ENCODE data around the gene CHMP6.

CHMP6 gene

DNA sequence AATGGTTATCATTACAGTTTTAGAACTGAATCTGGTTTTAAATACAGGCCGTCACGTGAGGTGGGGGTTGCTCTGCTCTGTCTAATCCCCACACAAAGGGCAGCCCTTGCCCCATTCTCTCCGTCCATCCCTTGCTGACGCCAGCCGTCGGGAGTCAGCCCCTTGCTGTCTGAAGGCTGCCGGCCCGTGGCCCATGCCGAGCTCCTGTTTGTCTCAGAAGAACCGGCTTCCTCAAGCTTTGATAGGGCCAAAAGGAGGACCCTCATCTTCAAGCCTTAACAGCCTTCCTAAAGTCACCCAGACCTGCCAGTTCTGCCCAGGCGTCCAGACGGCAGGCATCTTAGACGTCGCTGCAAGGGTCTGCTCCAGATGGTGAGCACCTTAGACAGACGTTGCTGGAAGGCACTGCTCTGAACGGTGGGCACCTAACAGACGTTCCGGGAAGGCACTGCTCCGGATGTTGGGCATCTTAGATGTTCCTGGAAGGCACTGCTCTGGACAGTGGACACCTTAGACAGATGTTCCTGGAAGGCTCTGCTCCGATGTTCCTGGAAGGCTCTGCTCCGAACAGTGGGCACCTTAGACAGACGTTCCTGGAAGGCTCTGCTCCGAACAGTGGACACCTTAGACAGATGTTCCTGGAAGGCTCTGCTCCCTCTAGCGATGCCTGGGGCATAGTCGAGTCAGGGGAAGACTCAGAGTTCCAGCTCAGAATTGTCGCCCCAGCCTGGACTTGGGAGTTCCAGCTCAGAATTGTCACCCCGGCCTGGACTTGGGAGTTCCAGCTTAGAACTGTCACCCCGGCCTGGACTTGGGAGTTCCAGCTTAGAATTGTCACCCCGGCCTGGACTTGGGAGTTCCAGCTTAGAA is 35.1 kb upstream of the CHMP6 start:
- no peak for DNase-seq

DNA sequence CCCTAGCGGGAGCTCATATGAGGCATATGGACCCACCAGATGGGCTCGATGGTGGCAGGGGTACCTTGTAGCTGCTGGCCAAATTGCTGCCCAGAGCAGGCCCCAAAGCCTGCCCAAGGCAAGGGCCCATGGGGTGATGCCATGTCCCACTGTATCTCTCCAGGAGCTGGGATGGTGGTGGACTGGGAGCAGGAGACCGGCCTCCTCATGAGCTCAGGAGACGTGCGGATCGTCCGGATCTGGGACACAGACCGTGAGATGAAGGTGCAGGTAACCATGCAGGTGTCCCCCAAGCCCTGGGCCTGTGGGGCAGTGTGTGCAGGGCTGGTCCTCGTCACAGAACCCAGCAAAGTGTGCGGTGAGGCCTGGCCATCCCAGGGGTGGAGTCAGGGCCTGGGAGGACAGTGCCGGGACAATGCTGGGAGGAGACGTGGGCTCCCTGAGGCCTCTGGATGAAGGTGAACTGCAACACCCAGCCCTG is 34.1 kb upstream of the CHMP6 start:
- DNase-seq: no peak

DNA sequence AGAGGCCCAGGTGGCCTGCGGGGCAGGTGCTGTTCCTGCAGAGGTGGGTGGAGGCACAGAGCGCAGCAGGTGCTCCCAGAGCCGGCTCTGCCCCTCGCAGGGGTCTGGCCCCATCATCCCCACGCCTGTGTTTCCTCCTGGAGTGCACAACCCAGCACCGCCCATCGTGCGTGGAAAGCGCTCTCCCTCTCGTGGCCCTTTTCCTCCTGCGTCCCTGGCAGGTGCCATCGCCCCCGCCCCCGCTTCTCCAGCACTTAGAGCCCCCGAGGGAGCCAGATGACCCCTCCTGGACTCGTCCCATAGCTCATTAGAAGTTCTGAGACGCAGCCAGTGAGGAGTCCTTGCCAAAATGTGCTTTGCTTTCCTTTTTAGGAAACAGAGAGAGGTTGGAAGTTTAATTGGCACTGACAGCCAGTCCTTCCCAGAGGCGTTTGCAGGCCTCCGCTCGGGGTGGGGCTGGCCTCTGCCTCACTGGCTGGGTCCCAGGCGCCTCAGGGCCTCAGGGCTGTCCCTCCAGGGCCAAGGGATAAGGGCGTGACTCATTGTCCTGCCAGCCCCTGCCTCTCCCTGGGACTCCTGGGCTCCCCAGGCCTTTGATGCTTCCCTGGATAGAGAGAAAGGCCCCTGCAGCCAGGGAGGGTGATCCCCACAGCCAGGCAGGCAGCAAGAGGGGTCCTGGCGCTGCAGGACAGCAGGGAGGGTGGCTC is 32.2 kb upstream of the CHMP6 start:
- DNase-seq: no peak

DNA sequence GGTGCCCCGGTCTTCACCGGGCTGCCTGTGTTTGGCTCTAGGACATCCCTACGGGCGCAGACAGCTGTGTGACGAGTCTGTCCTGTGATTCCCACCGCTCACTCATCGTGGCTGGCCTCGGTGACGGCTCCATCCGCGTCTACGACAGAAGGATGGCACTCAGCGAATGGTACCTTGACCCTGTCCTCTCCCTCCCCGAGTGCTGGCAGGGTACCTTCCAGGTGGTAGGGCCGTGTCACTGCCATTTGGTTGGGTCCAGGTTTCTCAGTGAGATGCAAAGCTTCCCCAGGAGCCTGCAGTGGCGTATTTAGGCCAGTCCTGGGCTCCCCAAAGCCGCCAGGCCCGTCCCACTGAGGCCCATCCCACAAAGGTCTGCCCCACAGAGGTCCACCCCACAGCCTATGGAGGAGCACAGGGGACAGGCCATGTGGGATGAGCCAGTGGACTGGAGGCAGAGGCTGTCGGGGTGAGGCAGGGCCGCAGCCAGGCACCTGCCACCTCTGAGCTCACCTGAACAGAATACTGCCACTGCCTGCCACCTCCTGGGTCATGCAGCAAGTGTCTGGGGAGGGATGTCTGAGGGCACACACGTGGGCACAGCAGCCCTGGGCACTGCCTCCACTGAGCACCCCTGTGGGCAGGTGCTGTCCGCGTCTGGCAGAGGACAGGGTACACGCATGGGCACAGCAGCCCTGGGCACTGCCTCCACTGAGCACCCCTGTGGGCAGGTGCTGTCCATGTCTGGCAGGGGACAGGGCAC is 31.4 kb upstream of the CHMP6 start:
- DNase-seq: no peak

DNA sequence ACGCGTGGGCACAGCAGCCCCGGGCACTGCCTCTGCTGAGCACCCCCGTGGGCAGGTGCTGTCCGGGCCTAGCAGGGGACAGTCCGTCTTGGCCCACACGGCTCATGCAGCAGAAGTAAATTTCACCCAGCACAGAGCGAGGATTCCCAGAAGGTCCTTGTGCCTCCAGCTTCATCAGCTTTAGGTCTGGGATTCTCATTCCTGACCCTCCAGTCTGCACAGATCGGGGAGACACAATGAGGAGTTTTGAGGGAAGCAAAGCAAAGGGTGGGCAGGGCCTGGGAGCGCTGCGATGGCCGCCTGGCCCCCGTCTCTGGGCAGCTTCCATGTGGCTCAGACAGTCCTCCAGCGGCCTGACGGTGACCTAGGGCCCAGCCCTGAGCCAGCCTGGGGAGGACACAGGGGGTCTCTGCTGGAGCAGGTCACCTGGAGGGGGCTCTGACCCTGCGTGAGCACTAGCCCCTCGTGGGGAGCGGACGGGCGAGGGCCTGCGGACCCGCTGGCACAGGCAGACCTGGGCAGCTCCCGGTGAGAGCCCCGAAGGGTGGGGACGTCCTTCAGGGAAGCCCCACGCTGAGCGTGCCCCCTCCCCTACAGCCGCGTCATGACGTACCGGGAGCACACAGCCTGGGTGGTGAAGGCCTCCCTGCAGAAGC is 30.7 kb upstream of the CHMP6 start:
- DNase-seq: no peak

DNA sequence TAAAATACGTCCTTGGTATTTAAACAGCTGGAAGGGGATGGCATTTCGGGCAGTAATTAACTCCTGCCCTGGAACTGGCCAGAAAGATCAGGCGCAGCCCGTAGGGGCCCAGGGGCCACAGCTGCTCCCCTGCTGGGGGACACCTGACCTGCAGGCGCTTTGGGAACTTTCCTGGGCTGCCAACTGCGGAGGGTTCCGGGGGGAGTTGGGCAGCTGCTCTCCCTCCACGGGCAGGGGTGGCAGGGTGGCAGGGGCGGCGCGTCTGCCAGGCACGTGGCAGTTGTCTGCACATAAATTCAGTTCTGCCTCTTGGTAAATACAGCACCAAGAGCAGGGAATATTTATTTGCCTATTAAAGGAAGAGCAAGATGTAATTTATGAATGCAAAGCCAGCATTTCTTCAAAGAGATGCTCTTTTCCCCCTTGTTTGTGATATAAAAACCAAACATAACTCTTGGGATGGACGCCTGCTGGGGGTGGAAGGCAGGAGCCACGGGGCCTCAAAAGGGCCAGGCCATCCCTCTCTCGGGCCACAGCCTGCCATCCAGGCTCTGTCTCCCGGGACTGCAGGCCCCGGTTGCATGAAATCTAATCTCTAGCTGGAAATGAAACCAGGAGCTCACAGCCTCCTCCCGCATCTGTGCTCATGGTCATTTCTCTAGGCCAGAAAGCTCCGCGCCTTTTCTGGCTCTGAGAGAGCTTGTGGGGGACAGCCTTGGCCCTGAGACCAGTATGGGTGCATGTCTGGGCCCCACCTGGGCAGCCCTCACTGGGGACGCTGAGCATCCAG is 29.9 kb upstream of the CHMP6 start:
- no peak for DNase-seq

DNA sequence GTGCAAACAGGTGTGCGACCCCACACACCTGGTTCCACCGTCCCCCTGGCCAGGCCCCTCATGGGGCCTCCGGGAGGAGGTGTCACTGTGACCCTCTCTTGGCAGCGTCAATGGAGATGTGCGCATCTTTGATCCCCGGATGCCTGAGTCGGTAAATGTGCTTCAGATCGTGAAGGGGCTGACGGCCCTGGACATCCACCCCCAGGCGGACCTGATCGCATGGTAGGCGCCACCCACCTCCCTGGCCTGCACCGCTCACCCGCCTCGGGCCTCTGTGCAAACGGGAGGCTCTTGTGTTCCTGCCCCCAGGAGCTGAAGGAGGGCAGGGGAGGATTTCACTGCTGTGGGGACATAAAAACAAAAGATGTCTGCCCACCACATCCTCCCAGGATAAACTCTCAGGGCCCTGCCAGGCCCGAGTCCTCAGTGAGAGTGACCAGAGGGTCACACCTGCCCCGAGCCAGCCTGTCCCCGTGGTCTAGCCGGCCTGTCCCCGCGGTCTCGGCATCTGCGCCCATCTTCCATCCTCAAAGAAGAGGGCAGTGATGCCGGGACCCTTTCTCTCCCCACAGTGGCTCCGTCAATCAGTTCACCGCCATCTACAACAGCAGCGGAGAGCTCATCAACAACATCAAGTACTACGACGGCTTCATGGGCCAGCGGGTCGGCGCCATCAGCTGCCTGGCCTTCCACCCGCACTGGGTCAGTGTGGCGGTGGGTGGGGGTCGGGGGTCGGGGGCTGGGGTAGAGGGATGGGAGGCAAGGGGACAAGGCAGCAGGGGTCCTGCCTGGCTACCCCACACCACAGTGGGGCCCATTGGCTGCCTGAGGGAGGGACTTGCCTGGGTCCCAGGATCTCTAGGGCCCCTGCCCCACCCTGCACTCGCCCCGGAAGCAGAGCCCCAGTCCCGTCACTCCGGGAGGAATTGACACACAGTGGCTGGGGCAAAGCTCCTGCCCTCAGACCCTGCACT is 29.0 kb upstream of the CHMP6 start:
- no peak for DNase-seq

DNA sequence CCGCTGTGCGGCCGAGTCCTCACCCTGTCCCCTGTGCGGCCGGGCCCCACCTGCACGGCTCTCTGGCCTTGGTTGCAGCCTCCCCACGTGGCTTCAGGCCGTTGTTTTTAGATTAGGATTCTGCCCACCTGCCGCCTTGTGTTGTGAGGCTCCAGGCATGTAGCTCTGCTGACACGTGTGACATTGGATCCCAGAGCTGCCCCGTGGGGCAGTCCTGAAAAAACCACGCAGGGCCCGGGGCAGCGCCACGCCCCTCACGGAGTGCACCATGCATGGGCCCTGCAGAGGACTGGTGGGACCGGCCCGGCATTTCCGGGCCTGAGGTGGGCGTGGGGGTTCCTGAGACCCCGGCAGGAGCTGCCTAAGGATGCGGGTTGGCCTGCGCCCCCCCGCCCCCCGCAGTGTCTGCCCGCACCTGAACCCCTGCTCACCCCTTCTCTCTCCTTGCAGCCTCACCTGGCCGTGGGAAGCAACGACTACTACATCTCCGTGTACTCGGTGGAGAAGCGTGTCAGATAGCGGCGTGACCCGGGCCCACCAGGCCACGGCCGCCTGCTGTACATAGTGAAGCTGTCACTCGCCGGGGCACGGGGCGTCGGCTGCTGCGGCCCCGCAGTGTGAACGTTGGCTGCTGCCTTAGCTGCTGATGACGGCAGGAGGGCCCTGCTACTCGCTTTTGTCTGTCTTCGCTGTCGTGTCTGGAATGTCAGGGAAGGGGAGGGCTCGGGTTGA is 27.7 kb upstream of the CHMP6 start:
- DNase-seq: no peak

DNA sequence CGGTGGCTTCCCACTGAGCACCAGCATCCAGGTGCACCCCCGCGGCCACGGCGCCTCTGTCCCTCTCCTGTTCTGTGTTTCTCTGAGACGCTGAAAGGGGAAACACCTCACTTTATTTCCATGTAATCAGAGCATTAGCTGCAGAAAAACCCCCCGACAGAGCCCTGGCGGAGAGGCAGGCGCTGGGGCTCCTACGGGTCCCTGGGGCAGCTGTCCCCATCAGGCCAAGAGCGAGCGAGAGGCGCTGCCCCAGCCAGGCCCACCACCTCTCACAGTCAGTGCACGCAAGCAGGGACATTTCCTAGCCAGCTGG is 27.1 kb upstream of the CHMP6 start:
- DNase-seq: no peak

DNA sequence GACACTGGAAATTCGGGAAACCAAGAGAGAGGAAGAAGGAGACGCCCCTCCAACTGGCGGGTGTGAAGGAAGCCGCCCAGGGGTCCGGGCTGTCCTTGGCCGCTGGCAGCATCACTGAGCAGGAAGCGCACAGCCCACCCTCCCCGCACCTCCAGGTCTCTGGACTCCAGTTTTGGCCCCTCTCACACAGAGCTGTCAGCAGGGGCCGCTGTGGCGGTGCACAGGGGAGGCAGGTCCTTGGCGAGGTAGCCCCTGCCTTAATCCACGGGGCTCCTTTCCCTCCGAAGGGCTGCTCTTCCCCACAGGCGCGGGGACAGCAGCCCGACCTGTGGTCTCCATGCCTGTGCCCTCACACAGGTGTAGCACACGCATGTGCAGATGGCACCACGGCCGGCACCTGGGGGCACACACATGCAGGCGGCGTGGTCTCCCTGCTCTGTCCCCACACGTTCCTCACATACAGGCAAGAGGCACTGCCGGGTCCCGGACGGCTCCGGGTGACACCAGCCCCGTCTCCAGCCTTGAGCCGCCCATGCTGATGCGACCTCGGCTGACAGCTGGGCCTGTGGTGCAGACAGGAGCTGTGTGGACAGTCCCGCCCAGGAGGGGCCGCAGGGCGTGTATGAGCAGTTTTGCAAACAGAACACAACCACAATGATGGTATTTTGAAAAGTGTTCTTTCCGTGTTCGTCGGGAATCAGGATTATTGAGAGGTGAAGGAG is 26.6 kb upstream of the CHMP6 start:
- no peak for DNase-seq

DNA sequence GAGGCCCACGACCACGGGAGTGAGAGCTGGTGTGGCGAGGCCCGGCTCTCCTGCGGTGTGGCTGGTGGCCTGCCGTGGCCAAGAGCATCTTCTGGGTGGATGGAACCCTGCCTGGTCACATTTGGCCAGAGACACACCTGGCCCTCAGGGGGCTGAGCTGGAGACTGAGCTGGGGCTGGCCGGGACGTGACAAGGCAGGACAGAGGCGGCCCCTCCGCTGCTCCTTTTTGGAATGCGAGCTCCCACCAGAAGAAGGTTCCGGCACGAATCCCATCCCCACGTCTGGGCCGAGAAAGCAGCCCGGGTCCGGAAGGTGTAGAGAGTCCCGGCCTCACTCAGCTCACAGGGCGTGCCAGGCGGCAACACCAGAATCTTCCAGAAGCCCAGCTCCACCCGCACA is 26.0 kb upstream of the CHMP6 start:
- no peak for DNase-seq

DNA sequence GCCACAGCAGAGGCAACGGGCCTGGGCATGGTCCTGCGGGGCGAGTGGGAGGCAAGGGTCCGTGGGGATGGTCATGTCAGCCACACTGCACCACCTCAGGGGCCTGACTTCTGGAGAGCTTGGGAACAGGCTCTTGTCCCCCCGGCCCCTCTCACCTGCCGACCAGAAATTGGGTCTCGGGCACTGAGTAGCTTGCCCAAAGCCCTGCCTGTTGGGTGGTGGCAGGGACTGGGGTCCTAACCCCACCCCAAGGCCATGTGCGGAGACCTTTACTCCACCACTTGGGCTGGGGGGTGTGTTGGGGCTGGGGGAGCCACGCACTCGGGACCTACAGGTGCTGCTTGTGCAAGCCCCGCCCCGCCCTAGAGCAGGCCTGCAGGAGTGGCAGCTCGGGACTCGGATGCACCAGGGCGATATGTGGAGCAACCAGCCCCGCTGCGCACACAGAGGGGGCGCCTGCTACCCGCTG is 24.2 kb upstream of the CHMP6 start:
- DNase-seq: no peak

DNA sequence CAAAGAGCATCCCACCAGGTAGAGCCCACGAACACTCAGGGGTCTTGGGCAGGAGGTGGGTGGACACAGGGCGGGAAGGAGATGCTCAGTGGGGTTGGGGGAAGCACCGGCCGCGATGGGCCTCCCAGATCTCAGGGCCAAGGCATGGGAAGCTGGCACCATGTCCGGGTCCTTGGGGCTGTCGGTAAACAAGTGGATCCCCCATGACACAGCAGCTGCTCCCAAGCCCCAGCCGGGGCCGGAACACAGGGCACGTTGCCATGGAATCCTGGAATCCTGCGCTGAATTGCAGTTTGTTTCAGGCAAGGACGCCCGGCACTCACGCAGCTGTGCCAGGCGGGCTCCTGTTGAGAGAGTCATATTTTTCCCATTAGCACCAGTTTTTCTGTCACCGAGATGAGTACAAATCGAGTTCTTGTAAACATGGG is 23.0 kb upstream of the CHMP6 start:
- no peak for DNase-seq

DNA sequence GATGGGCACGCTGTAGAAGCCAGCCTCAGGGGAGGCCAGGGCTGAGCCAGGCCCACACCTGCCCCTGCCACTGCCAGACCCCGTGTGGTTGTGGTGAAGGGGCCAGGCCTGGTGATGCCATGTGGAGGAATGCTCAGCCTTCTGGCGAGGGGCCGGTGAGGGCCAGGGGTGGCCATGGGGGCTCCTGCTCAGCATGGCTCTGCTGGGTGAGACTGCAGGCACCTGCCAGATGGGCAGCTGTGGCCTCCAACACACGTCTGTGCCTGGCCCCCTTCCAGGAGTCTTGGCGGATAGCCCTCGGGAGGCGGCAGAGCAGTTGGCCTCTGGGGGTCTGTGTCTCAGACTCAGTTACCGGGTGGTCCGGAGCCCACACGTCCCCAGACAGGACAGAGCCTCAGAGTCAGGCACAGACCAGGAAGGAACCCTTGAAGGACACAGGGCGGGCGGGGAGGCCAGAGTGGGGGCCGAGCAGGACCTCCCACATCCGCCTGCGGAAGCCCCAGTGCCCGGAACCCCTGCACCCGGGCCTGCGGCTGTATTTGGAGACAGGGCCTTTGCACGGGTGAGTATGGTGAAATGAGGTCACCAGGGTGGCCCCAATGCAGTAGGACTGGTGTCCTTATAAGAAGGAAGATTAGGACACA is 22.5 kb upstream of the CHMP6 start:
- no peak for DNase-seq

DNA sequence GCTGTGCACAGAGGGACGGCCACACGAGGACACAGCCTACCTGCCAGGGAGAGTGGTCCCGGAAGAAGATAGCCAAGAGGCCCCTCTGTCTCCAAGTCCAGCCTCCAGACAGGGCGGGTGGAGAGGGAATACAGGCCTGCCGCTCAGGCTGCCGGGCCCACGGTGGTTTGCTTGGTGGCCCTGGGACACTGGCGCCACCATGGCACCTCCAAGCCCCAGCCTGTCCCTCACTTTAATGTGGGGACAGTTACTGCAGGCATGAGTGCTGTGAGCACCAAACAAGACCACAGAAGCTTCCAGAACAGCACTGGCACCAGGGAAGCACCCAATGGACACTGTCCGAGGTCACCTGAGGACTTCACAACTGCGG is 22.0 kb upstream of the CHMP6 start:
- no peak for DNase-seq

DNA sequence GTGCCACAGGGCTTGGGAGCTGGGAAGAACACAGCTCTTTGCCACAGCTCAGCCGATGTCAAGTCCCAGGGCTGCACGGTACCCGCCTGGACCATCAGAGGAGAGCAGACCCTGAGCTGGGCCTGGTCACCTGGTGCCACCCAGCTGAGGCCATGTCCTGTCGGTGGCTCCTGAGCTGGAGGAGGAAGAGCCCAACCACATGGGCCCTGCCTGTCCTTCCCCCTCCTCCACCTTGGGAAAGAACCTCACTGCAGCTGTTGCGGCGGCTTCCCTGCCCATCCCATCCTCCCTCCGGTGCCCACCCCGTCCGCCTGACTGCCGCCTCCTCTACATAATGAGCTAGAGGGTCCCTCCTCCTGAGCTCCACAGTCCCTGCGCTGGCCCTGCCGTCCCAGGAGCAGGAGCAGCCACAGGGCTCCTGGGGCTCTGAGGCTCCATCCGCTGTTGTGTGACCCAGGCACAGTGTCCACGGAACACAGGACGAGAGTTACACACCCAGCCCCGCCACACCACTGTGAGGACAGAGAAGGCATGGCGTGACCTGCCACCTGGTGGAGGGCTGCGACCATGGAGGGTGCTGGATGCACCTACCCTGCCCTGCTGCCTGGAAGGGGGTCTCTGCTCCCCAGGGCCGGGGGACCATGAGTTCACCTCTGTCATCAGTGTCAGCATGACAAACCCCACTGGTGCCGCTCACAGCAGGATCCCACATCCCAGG is 21.4 kb upstream of the CHMP6 start:
- no peak for DNase-seq

DNA sequence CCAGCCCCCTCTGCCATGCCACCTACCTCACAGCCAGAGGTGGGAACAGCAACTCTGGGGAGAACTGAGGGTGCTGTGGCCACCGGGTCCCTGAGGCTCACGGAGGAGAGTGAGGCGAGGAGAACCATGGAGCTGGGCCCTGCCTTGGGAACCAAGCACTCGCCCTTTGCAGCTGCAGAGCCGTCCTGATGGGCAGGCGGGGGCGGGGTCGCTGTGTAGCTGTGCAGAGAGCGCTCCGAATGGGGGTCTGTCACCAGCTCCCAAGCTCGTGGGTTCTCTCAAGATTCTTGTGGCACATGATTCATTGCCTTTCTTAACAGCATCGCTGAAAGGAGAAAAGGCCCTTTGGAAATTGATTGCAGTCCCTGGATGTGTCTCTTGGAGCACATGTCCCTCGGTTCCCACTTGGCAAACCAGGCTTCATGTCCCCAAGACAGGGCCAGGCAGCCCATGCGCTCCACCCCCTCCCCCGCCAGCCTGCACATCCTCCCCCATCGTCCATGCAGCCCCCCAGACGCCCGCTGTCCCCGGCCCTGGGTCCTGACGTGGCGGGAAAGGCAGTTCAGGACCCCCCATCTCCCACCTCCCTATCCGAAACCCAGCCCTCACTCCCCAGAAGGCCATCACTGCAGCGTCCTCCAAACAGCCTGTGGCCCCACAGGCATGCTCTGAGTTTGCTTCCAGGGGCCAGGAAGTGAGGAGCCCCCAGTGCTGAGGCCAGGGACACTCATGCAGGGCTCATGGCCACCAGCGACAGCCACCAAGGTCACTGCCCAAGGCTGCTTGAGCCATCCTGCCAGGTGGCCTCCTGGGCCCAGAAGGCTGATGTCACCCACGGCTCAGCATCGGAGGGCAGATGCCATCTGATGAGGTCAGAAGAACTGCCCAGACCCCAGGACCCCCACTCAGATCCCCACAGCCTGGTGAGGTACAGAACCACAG is 20.6 kb upstream of the CHMP6 start:
- no peak for DNase-seq
